ENCODE data around the gene PLD4.
"Not testable (repeated sequence)": the region's sequence is repeated elsewhere in the genome, so short reads cannot be mapped to it uniquely, and the experiment has no call there.

The PLD4 gene

DNA sequence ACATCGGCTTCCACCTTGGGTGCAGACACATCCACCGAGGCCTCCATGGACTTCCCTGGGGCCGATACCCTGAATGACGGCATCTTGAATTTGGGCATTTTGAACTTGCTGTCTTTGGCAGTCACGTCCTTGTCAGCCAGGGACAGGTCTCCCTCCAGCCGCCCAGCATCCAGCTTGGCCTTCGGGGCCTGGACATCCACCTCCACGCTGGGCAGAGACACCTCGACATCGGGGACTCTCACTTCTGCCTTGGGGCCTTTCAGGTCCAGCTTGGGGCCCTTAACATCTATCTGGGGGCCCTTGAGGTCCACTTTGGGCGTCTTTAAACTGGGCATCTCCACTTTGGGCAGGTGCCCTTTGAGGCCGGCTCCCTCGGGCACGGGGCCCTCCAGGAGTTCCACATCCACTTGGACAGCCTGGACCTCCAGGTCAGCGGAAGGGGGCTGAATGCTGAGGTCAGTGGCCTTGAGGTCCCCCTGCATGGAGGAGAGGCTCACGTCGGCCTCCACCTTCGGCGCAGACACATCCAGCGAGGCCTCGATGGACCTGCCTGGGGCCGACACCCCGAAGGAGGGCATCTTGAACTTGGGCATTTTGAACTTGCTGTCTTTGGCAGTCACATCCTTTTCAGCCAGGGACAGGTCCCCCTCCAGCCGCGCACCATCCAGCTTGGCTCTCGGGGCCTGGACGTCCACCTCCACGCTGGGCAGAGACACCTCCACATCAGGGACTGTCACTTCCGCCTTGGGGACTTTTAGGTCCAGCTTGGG is 19.9 kb downstream of the PLD4 start:
- intact Hi-C loops (cut with DNase I; ENCODE audit: low total_unique reads); H3K4me1 ChIP-seq; H3K27ac ChIP-seq; H3K27me3 ChIP-seq; H3K4me3 ChIP-seq; H3K9me3 ChIP-seq: not testable (repeated sequence)
- H3K36me3 ChIP-seq: peaks cover 0 to 58% (median 3%) of the 10 kb centered on the region in 3 donors
- DNase-seq: peak in 1 of 2 donors; percentile 54

DNA sequence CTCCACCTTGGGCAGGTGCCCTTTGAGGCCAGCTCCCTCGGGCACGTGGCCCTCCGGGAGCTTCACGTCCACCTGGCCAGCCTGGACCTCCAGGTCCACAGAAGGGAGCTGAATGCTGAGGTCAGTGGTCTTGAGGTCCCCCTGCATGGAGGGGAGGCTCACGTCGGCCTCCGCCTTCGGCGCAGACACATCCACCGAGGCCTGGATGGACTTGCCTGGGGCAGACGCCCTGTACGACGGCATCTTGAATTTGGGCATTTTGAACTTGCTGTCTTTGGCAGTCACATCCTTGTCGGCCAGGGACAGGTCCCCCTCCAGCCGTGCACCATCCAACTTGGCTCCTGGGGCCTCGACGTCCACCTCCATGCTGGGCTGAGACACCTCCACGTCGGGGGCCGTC is 20.6 kb downstream of the PLD4 start:
- H3K4me1 ChIP-seq; H3K27me3 ChIP-seq; H3K27ac ChIP-seq; H3K9me3 ChIP-seq; H3K4me3 ChIP-seq; intact Hi-C loops (cut with DNase I; ENCODE audit: low total_unique reads): not testable (repeated sequence)
- H3K36me3 ChIP-seq: peaks cover 0 to 58% (median 0%) of the 10 kb centered on the region in 3 donors
- peak in 1 of 2 donors; percentile 53 for DNase-seq

DNA sequence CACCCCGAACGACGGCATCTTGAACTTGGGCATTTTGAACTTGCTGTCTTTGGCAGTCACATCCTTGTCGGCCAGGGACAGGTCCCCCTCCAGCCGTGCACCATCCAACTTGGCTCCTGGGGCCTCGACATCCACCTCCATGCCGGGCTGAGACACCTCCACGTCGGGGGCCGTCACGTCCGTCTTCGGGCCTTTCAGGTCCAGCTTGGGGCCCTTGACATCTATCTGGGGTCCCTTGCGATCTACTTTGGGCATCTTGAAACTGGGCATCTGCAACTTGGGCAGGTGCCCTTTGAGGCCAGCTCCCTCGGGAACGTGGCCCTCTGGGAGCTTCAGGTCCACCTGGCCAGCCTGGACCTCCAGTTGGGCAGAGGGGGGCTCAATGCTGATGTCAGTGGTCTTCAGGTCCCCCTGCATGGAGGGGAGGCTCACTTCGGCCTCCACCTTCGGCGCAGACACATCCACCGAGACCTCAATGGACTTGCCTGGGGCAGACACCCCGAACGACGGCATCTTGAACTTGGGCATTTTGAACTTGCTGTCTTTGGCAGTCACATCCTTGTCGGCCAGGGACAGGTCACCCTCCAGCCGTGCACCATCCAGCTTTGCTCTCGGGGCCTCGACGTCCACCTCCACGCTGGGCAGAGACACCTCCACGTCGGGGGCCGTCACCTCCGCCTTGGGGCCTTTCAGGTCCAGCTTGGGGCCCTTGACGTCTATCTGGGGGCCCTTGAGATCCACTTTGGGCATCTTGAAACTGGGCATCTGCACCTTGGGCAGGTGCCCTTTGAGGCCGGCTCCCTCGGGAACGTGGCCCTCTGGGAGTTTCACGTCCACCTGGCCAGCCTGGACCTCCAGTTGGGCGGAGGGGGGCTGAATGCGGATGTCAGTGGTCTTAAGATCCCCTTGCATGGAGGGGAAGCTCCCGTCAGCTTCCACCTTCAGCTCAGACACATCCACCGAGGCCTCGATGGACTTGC is 21.6 kb downstream of the PLD4 start:
- DNase-seq: peak in 1 of 2 donors; percentile 48
- peaks cover 0 to 48% (median 0%) of the 10 kb centered on the region in 3 donors for H3K36me3 ChIP-seq
- H3K4me1 ChIP-seq; H3K4me3 ChIP-seq; H3K27me3 ChIP-seq; intact Hi-C loops (cut with DNase I; ENCODE audit: low total_unique reads); H3K9me3 ChIP-seq; H3K27ac ChIP-seq: not testable (repeated sequence)

DNA sequence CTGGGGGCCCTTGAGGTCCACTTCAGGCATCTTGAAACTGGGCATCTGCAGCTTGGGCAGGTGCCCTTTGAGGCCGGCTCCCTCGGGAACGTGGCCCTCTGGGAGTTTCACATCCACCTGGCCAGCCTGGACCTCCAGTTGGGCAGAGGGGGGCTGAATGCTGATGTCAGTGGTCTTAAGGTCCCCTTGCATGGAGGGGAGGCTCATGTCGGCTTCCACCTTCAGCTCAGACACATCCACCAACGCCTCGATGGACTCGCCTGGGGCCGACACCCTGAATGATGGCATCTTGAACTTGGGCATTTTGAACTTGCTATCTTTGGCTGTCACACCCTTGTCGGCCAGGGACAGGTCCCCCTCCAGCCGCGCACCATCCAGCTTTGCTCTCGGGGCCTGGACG is 22.5 kb downstream of the PLD4 start:
- H3K27ac ChIP-seq; intact Hi-C loops (cut with DNase I; ENCODE audit: low total_unique reads); H3K4me3 ChIP-seq; H3K4me1 ChIP-seq; H3K9me3 ChIP-seq; H3K27me3 ChIP-seq: not testable (repeated sequence)
- peaks cover 0 to 40% (median 0%) of the 10 kb centered on the region in 3 donors for H3K36me3 ChIP-seq
- peak in 1 of 2 donors; percentile 57 for DNase-seq

DNA sequence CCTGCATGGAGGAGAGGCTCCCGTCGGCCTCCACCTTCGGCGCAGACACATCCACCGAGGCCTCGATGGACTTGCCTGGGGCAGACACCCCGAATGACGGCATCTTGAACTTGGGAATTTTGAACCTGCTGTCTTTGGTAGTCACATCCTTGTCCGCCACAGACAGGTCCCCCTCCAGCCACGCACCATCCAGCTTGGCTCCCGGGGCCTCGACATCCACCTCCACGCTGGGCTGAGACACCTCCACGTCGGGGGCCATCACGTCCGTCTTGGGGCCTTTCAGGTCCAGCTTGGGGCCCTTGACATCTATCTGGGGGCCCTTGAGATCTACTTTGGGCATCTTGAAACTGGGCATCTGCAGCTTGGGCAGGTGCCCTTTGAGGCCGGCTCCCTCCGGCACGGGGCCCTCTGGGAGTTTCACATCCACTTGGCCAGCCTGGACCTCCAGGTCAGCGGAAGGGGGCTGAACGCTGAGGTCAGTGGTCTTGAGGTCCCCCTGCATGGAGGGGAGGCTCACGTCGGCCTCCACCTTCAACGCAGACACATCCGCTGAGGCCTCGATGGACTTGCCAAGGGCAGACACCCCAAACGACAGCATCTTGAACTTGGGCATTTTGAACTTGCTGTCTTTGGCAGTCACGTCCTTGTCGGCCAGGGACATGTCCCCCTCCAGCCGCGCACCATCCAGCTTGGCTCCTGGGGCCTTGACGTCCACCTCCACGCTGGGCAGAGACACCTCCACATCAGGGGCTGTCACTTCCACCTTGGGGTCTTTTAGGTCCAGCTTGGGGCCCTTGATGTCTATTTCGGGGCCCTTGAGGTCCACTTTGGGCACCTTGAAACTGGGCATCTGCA is 23.4 kb downstream of the PLD4 start:
- peaks cover 0 to 30% (median 0%) of the 10 kb centered on the region in 3 donors for H3K36me3 ChIP-seq
- intact Hi-C loops (cut with DNase I; ENCODE audit: low total_unique reads); H3K4me3 ChIP-seq: not testable (repeated sequence)

DNA sequence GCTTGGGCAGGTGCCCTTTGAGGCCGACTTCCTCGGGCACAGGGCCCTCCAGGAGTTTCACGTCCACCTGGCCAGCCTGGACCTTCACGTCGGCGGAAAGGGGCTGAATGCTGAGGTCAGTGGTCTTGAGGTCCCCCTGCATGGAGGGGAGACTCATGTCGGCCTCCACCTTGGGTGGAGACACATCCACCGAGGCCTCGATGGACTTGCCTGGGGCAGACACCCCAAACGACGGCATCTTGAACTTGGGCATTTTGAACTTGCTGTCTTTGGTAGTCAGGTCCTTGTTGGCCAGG is 24.0 kb downstream of the PLD4 start:
- H3K27ac ChIP-seq: no peak overlapping the region
- H3K4me3 ChIP-seq: no peak overlapping the region
- peaks cover 0 to 27% (median 0%) of the 10 kb centered on the region in 3 donors for H3K36me3 ChIP-seq
- H3K27me3 ChIP-seq: no peaks in the 10 kb centered on the region
- DNase-seq: peak in 1 of 2 donors; percentile 39
- intact Hi-C loops (cut with DNase I; ENCODE audit: low total_unique reads): no loop called here
- TF ChIP-seq, protein P1, sequence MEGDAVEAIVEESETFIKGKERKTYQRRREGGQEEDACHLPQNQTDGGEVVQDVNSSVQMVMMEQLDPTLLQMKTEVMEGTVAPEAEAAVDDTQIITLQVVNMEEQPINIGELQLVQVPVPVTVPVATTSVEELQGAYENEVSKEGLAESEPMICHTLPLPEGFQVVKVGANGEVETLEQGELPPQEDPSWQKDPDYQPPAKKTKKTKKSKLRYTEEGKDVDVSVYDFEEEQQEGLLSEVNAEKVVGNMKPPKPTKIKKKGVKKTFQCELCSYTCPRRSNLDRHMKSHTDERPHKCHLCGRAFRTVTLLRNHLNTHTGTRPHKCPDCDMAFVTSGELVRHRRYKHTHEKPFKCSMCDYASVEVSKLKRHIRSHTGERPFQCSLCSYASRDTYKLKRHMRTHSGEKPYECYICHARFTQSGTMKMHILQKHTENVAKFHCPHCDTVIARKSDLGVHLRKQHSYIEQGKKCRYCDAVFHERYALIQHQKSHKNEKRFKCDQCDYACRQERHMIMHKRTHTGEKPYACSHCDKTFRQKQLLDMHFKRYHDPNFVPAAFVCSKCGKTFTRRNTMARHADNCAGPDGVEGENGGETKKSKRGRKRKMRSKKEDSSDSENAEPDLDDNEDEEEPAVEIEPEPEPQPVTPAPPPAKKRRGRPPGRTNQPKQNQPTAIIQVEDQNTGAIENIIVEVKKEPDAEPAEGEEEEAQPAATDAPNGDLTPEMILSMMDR (IDR thresholded peaks at IDR 0.05): no peak
- no peaks in the 10 kb centered on the region for H3K4me1 ChIP-seq
- H3K9me3 ChIP-seq: no peaks in the 10 kb centered on the region

More for the DNA sequence above, 23.4 kb downstream of the PLD4 start:
- not testable (repeated sequence) for H3K27ac ChIP-seq, H3K4me1 ChIP-seq, H3K9me3 ChIP-seq, H3K27me3 ChIP-seq
- DNase-seq: peak in 1 of 2 donors; percentile 63

DNA sequence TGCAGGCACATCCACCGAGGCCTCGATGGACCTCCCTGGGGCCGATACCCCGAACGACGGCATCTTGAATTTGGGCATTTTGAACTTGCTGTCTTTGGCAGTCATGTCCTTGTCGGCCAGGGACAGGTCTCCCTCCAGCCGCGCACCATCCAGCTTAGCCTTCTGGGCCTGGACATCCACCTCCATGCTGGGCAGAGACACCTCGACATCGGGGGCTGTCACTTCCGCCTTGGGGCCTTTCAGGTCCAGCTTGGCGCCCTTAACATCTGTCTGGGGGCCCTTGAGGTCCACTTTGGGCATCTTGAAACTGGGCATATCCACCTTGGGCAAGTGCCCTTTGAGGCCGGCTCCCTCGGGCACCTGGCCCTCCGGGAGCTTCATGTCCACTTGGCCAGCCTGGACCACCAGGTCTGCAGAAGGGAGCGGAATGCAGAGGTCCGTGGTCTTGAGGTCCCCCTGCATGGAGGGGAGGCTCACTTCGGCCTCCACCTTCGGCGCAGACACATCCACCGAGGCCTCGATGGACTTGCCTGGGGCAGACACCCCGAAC is 24.8 kb downstream of the PLD4 start:
- H3K36me3 ChIP-seq: peaks cover 0 to 29% (median 6%) of the 10 kb centered on the region in 3 donors
- H3K27me3 ChIP-seq; H3K27ac ChIP-seq; H3K4me1 ChIP-seq; H3K4me3 ChIP-seq; H3K9me3 ChIP-seq; intact Hi-C loops (cut with DNase I; ENCODE audit: low total_unique reads): not testable (repeated sequence)
- peak in 1 of 2 donors; percentile 33 for DNase-seq

DNA sequence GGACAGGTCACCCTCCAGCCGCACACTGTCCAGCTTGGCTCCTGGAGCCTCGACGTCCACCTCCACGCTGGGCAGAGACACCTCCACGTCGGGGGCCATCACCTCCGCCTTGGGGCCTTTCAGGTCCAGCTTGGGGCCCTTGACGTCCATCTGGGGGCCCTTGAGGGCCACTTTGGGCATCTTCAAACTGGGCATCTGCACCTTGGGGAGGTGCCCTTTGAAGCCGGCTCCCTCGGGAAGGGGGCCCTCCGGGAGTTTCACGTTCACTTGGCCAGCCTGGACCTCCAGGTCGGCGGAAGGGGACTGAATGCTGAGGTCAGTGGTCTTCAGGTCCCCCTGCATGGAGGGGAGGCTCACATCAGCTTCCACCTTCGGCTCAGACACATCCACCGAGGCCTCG is 25.3 kb downstream of the PLD4 start:
- H3K36me3 ChIP-seq: peaks cover 0 to 30% (median 11%) of the 10 kb centered on the region in 3 donors
- H3K27ac ChIP-seq: no peak overlapping the region
- no peak for DNase-seq
- H3K4me3 ChIP-seq: no peak overlapping the region
- no peaks in the 10 kb centered on the region for H3K9me3 ChIP-seq
- H3K4me1 ChIP-seq: no peaks in the 10 kb centered on the region
- no peaks in the 10 kb centered on the region for H3K27me3 ChIP-seq
- TF ChIP-seq, protein P1 (IDR thresholded peaks at IDR 0.05): no peak
- intact Hi-C loops (cut with DNase I; ENCODE audit: low total_unique reads): no loop called here

DNA sequence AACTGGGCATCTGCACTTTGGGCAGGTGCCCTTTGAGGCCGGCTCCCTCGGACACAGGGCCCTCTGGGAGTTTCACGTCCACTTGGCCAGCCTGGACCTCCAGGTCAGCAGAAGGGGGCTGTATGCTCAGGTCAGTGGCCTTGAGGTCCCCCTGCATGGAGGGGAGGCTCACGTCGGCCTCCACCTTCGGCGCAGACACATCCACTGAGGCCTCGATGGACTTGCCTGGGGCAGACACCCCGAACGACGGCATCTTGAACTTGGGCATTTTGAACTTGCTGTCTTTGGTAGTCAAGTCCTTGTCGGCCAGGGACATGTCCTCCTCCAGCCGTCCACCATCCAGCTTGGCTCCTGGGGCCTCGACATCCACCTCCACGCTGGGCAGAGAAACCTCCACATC is 26.0 kb downstream of the PLD4 start:
- H3K27ac ChIP-seq; H3K27me3 ChIP-seq; H3K9me3 ChIP-seq; DNase-seq; H3K4me3 ChIP-seq; H3K4me1 ChIP-seq; intact Hi-C loops (cut with DNase I; ENCODE audit: low total_unique reads): not testable (repeated sequence)
- H3K36me3 ChIP-seq: peaks cover 0 to 36% (median 18%) of the 10 kb centered on the region in 3 donors

DNA sequence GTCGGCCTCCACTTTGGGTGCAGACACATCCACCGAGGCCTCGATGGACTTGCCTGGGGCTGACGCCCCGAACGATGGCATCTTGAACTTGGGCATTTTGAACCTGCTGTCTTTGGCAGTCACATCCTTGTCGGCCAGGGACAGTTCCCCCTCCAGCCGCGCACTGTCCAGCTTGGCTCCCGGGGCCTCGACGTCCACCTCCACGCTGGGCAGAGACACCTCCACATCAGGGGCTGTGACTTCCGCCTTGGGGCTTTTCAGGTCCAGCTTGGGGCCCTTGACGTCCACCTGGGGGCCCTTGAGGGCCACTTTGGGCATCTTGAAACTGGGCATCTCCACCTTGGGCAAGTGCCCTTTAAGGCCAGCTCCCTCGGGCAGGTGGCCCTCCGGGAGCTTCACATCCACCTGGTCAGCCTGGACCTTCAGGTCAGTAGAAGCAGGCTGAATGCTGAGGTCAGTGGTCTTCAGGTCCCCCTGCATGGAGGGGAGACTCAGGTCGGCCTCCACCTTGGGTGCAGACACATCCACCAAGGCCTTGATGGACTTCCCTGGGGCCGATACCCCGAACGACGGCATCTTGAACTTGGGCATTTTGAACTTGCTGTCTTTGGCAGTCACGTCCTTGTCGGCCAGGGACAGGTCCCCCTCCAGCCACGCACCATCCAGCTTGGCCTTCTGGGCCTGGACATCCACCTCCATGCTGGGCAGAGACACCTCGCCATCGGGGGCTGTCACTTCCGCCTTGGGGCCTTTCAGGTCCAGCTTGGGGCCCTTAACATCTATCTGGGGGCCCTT is 27.4 kb downstream of the PLD4 start:
- peaks cover 0 to 42% (median 23%) of the 10 kb centered on the region in 3 donors for H3K36me3 ChIP-seq

More for the DNA sequence above, 27.4 kb downstream of the PLD4 start:
- H3K27me3 ChIP-seq; intact Hi-C loops (cut with DNase I; ENCODE audit: low total_unique reads); H3K9me3 ChIP-seq; H3K4me3 ChIP-seq; H3K27ac ChIP-seq; H3K4me1 ChIP-seq: not testable (repeated sequence)
- DNase-seq: peak in 1 of 2 donors; percentile 62
